Body of pancreas (tissue), 4 donors: Measurements from ENCODE around the gene MNT.

Experiments
- POLR2A ChIP-seq, 3 donors: fragments of 450-650 bp; IDR thresholded peaks; one replicate each; pipeline ENCODE4 v1.6.1; 2016; ENCODE audit warnings: antibody characterized with exemption in 3 of 3, mild to moderate bottlenecking in 2 of 3
- TF ChIP-seq, protein P1 (sequence below), 7 experiments: fragments of 450-650 bp in 4 of 7; fragments of 200-600 bp in 3 of 7; sonication (generic) in 3 of 7; IDR thresholded peaks; one replicate each; pipeline ENCODE4 v1.5.1; 2016 to 2019; ENCODE audit warnings: antibody characterized with exemption in 7 of 7

- TF ChIP-seq, protein P1, sequence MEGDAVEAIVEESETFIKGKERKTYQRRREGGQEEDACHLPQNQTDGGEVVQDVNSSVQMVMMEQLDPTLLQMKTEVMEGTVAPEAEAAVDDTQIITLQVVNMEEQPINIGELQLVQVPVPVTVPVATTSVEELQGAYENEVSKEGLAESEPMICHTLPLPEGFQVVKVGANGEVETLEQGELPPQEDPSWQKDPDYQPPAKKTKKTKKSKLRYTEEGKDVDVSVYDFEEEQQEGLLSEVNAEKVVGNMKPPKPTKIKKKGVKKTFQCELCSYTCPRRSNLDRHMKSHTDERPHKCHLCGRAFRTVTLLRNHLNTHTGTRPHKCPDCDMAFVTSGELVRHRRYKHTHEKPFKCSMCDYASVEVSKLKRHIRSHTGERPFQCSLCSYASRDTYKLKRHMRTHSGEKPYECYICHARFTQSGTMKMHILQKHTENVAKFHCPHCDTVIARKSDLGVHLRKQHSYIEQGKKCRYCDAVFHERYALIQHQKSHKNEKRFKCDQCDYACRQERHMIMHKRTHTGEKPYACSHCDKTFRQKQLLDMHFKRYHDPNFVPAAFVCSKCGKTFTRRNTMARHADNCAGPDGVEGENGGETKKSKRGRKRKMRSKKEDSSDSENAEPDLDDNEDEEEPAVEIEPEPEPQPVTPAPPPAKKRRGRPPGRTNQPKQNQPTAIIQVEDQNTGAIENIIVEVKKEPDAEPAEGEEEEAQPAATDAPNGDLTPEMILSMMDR (IDR thresholded peaks at IDR 0.05): no peak
- TF ChIP-seq POLR2A (IDR thresholded peaks at IDR 0.05): no peak
Measured at GRCh38 chr17:2346475-2346874, 54.4 kb downstream of the MNT start.
